IMR-90 (cell line): ENCODE measurements around the gene IL16. TPM values are rescaled to one million over a fixed set of nuclear protein-coding genes. Genes with fewer than 3 reads are reported as not detected.

Source experiments
- ATAC-seq: fragments of 200-7000 bp; cut with Tn5 transposase; 2 replicates; pipeline ENCODE4 v1.9.1; 2020; ENCODE audit warnings: low read depth, mild to moderate bottlenecking, moderate library complexity
- BruUV-seq: library from RNA; stranded (reverse); fragments of 400-500 nt; replicated peaks from 2 replicates; lab custom pipeline; 2021; lab: Mats Ljungman, UMichigan
- CTCF ChIA-PET: fragments of 300-600 bp; formaldehyde crosslinking; extraction: SDS; loops from one replicate; lab custom pipeline; 2021; ENCODE audit warnings: antibody characterized with exemption; lab: Yijun Ruan, JAX
- POLR2A ChIA-PET: fragments of 300-600 bp; sonication (Branson Sonifier 250); formaldehyde crosslinking; loops from one replicate; lab custom pipeline; 2022; ENCODE audit warnings: antibody characterized with exemption; ENCODE audit not compliant: unreplicated experiment; lab: Charles Lee
- DNase-seq: peaks from one replicate; pipeline ENCODE4 v3.0.0; 2013
- H2AFZ ChIP-seq: replicated peaks from 2 replicates; pipeline ENCODE3; 2013; ENCODE audit warnings: low read length, mild to moderate bottlenecking; ENCODE audit not compliant: poor library complexity
- H2AK5ac ChIP-seq: 2 replicates; pipeline ENCODE4 v1.6.1; 2013; ENCODE audit warnings: low read depth, low read length, inconsistent platforms
- H2AK9ac ChIP-seq: replicated peaks from 2 replicates; pipeline ENCODE3; 2013; ENCODE audit warnings: mild to moderate bottlenecking, low read depth, low read length, moderate library complexity; ENCODE audit not compliant: poor library complexity
- H2BK120ac ChIP-seq: 2 replicates; pipeline ENCODE4 v1.6.1; 2013; ENCODE audit warnings: low read depth, low read length, inconsistent platforms
- H2BK15ac ChIP-seq: 3 replicates; pipeline ENCODE4 v1.6.1; 2013; ENCODE audit warnings: low read depth, low read length, inconsistent platforms
- H2BK20ac ChIP-seq: 2 replicates; pipeline ENCODE4 v1.6.1; 2013; ENCODE audit warnings: low read depth, mild to moderate bottlenecking, inconsistent platforms, low read length, moderate library complexity
- H2BK5ac ChIP-seq: 2 replicates; pipeline ENCODE4 v1.6.1; 2013; ENCODE audit warnings: mild to moderate bottlenecking, low read depth, low read length, inconsistent platforms; ENCODE audit not compliant: poor library complexity, severe bottlenecking
- H3K14ac ChIP-seq: replicated peaks from 2 replicates; pipeline ENCODE4 v1.6.1; 2013; ENCODE audit warnings: low read depth, low read length, inconsistent platforms
- H3K18ac ChIP-seq: 2 replicates; pipeline ENCODE4 v1.6.1; 2013; ENCODE audit warnings: low read depth, low read length, control low read depth
- H3K23ac ChIP-seq: 2 replicates; pipeline ENCODE4 v1.6.1; 2013; ENCODE audit warnings: low read depth, low read length, inconsistent platforms
- H3K27ac ChIP-seq: 2 replicates; pipeline ENCODE4 v1.5.1; 2013; ENCODE audit warnings: mild to moderate bottlenecking, control low read depth, low read length; ENCODE audit not compliant: insufficient read depth
- H3K27me3 ChIP-seq: 2 replicates; pipeline ENCODE4 v1.6.1; 2013; ENCODE audit warnings: low read length; ENCODE audit not compliant: control insufficient read depth, insufficient read depth
- H3K36me3 ChIP-seq: 2 replicates; pipeline ENCODE4 v1.6.1; 2013; ENCODE audit warnings: low read length, mixed read lengths; ENCODE audit not compliant: control insufficient read depth, insufficient read depth
- H3K4ac ChIP-seq: 2 replicates; pipeline ENCODE4 v1.6.1; 2013; ENCODE audit warnings: low read depth, low read length, inconsistent platforms
- H3K4me1 ChIP-seq: 2 replicates; pipeline ENCODE4 v1.6.1; 2013; ENCODE audit warnings: low read length, mixed read lengths; ENCODE audit not compliant: control insufficient read depth, insufficient read depth
- H3K4me2 ChIP-seq: 2 replicates; pipeline ENCODE4 v1.6.1; 2013; ENCODE audit warnings: low read depth, mild to moderate bottlenecking, control low read depth, low read length, moderate library complexity
- H3K4me3 ChIP-seq: 2 replicates; pipeline ENCODE4 v1.5.1; 2013; ENCODE audit warnings: low read depth, mild to moderate bottlenecking, control low read depth, low read length, moderate library complexity; ENCODE audit not compliant: insufficient read depth
- H3K56ac ChIP-seq: 2 replicates; pipeline ENCODE4 v1.6.1; 2013; ENCODE audit warnings: low read length, inconsistent platforms; ENCODE audit not compliant: insufficient read depth; ENCODE audit errors: extremely low read depth
- H3K79me1 ChIP-seq, 2 experiments: 2 replicates each; pipeline ENCODE4 v1.6.1; 2013; ENCODE audit warnings: low read length in 2 of 2, inconsistent platforms in 1 of 2, low read depth in 1 of 2
- H3K9ac ChIP-seq: 2 replicates; pipeline ENCODE4 v1.6.1; 2013; ENCODE audit warnings: low read depth, low read length, control low read depth
- H3K9me1 ChIP-seq: 2 replicates; pipeline ENCODE4 v1.6.1; 2013; ENCODE audit warnings: low read length, inconsistent platforms; ENCODE audit not compliant: insufficient read depth
- H3K9me3 ChIP-seq: 2 replicates; pipeline ENCODE4 v1.6.1; 2013; ENCODE audit warnings: low read length; ENCODE audit not compliant: control insufficient read depth, insufficient read depth
- H4K20me1 ChIP-seq: 2 replicates; pipeline ENCODE4 v1.6.1; 2013; ENCODE audit warnings: low read length, inconsistent platforms; ENCODE audit not compliant: insufficient read depth
- H4K5ac ChIP-seq: 2 replicates; pipeline ENCODE4 v1.6.1; 2013; ENCODE audit warnings: mild to moderate bottlenecking, low read depth, low read length, control low read depth
- H4K8ac ChIP-seq, 2 experiments: 2 replicates each; pipeline ENCODE4 v1.6.1; 2013; ENCODE audit warnings: low read depth in 2 of 2, low read length in 2 of 2, control low read depth in 1 of 2, inconsistent platforms in 1 of 2
- H4K91ac ChIP-seq: 2 replicates; pipeline ENCODE4 v1.6.1; 2013; ENCODE audit warnings: low read depth, low read length, inconsistent platforms; ENCODE audit not compliant: insufficient read depth
- BHLHE40 ChIP-seq: fragments of 150-350 bp; IDR thresholded peaks from 2 replicates; pipeline ENCODE4 v1.6.1; 2016; ENCODE audit warnings: mild to moderate bottlenecking, low read depth, low read length
- CEBPB ChIP-seq: IDR thresholded peaks from 2 replicates; pipeline ENCODE4 v1.6.1; 2012; ENCODE audit warnings: low read depth, low read length, improper control_type of control experiment
- CHD1 ChIP-seq: IDR thresholded peaks from 2 replicates; pipeline ENCODE4 v1.6.1; 2012; ENCODE audit warnings: low read depth, low read length, improper control_type of control experiment
- ELK1 ChIP-seq: fragments of 150-350 bp; IDR thresholded peaks from 2 replicates; pipeline ENCODE4 v1.6.1; 2016; ENCODE audit warnings: low read depth, mild to moderate bottlenecking, low read length, moderate library complexity, borderline replicate concordance
- FOS ChIP-seq: fragments of 150-350 bp; IDR thresholded peaks from 2 replicates; pipeline ENCODE4 v1.6.1; 2016; ENCODE audit warnings: low read depth, low read length
- MAFK ChIP-seq: IDR thresholded peaks from 2 replicates; pipeline ENCODE4 v1.6.1; 2012; ENCODE audit warnings: low read depth, low read length, improper control_type of control experiment
- MAZ ChIP-seq: IDR thresholded peaks from 2 replicates; pipeline ENCODE4 v1.6.1; 2012; ENCODE audit warnings: low read depth, mild to moderate bottlenecking, low read length, improper control_type of control experiment, moderate library complexity, borderline replicate concordance
- MXI1 ChIP-seq: IDR thresholded peaks from 2 replicates; pipeline ENCODE4 v1.6.1; 2012; ENCODE audit warnings: low read depth, mild to moderate bottlenecking, low read length, moderate library complexity, borderline replicate concordance
- NFE2L2 ChIP-seq: fragments of 150-350 bp; IDR thresholded peaks from 2 replicates; pipeline ENCODE4 v1.6.1; 2016; ENCODE audit warnings: low read depth, mild to moderate bottlenecking, low read length
- POLR2A ChIP-seq: IDR thresholded peaks from 2 replicates; pipeline ENCODE4 v1.6.1; 2012; ENCODE audit warnings: mild to moderate bottlenecking, low read depth, low read length
- RAD21 ChIP-seq: IDR thresholded peaks from 2 replicates; pipeline ENCODE4 v1.6.1; 2012; ENCODE audit warnings: low read length, improper control_type of control experiment
- RCOR1 ChIP-seq: IDR thresholded peaks from 2 replicates; pipeline ENCODE4 v1.6.1; 2012; ENCODE audit warnings: mild to moderate bottlenecking, low read length, improper control_type of control experiment; ENCODE audit not compliant: insufficient replicate concordance
- RFX5 ChIP-seq: IDR thresholded peaks from 2 replicates; pipeline ENCODE4 v1.8.0; 2012; ENCODE audit warnings: low read depth, mild to moderate bottlenecking, low read length, moderate library complexity
- SMC3 ChIP-seq: fragments of 150-350 bp; IDR thresholded peaks from 2 replicates; pipeline ENCODE4 v1.6.1; 2016; ENCODE audit warnings: low read depth, mild to moderate bottlenecking, antibody characterized with exemption, low read length, moderate library complexity
- WGBS, 2 experiments: methylation state at CpG; one replicate each; pipeline versions ENCODE4 v1.1.5 to v1.1.7; 2013; ENCODE audit warnings: missing lambda C conversion rate in 2 of 2; ENCODE audit not compliant: insufficient read length in 1 of 2; ENCODE audit errors: extremely low coverage in 2 of 2; 5-methylcytosine and 5-hydroxymethylcytosine counted together
- dilution Hi-C: fragments of 300-500 bp; cut with HindIII; formaldehyde crosslinking; loops from one replicate; pipeline ENCODE4 v1.14.3; 2018; ENCODE audit warnings: low sequenced_read_pairs; ENCODE audit not compliant: unreplicated experiment
- in situ Hi-C: fragments of 300-500 bp; cut with MboI; formaldehyde crosslinking; loops from 3 replicates; pipeline ENCODE4 v1.14.3; 2019; ENCODE audit warnings: low sequenced_read_pairs, inconsistent platforms, mixed read lengths
- intact Hi-C: fragments of 100-400 bp; cut with micrococcal nuclease; formaldehyde crosslinking; loops from 2 replicates; pipeline ENCODE4 v1.10.0; 2022
- polyA plus RNA-seq, 3 experiments: library from polyadenylated mRNA; depleted of rRNA; stranded (reverse); fragments of >200 nt; gene quantifications; 2 replicates each; pipeline ENCODE4 v1.2.3, GENCODE V29; 2012; ENCODE audit warnings: low replicate concordance in 1 of 3
- total RNA-seq: library from RNA; depleted of rRNA; stranded (reverse); fragments of >200 nt; gene quantifications from 2 replicates; pipeline ENCODE4 v1.2.3, GENCODE V29; 2012
- TF ChIP-seq, protein P1 (sequence below): fragments of 150-350 bp; IDR thresholded peaks from 2 replicates; pipeline ENCODE4 v1.6.1; 2017; ENCODE audit warnings: mild to moderate bottlenecking, antibody characterized with exemption, low read length, low read depth
- TF ChIP-seq, protein P2 (sequence below): conservative IDR thresholded peaks from 2 replicates; pipeline ENCODE4 v1.5.1; 2012; ENCODE audit warnings: mild to moderate bottlenecking, low read depth, low read length, improper control_type of control experiment

The IL16 gene
- total and polyA plus RNA-seq, 2 of the 4 experiments (the other 2 are of a cell fraction): 0.18 to 0.27 TPM

GRCh38 chr15:81274255-81274654, 77.6 kb downstream of the IL16 start:
- H4K20me1 ChIP-seq: no peaks in the 10 kb centered on the region
- peaks cover 9% of the 10 kb centered on the region; the same call in 1 of the 2 replicates for H3K36me3 ChIP-seq
- no peak overlapping the region for H3K4me2 ChIP-seq
- no peak overlapping the region for H4K5ac ChIP-seq
- POLR2A ChIA-PET: no interaction called here
- no peak overlapping the region for H2AK9ac ChIP-seq
- H3K23ac ChIP-seq: no peak overlapping the region
- DNase-seq (no peak), ATAC-seq (no peak)
- no peak overlapping the region for H2BK120ac ChIP-seq
- H2BK5ac ChIP-seq: no peak overlapping the region
- no peak overlapping the region for H3K9ac ChIP-seq
- no peak overlapping the region for H2AK5ac ChIP-seq
- WGBS, 2 experiments: no CpG with 5 or more reads among the region's 4 CpGs
- no peak overlapping the region for H2AFZ ChIP-seq
- no peaks in the 10 kb centered on the region for H3K27me3 ChIP-seq
- H3K9me3 ChIP-seq: peaks cover 3% of the 10 kb centered on the region; the same call in 1 of the 2 replicates
- intact Hi-C loops: loop anchor here (2.0 kb wide), 1 partner anchor 207 kb away; no protein-coding TSS in a partner anchor
- H3K14ac ChIP-seq: no peak overlapping the region
- dilution Hi-C loops: no loop called here
- no peak overlapping the region for H2BK15ac ChIP-seq
- H3K9me1 ChIP-seq: peaks cover 3% of the 10 kb centered on the region; the same call in 1 of the 2 replicates
- no peak overlapping the region for H2BK20ac ChIP-seq
- H4K8ac ChIP-seq: no peak overlapping the region
- H3K79me1 ChIP-seq: no peaks in the 10 kb centered on the region
- BruUV-seq: no TSS peak
- H3K56ac ChIP-seq: no peak overlapping the region
- no peak overlapping the region for H3K27ac ChIP-seq
- H3K4me1 ChIP-seq: peaks cover 9% of the 10 kb centered on the region
- no peak for TF ChIP-seq NFE2L2
- TF ChIP-seq FOS: no peak
- TF ChIP-seq, protein P1, sequence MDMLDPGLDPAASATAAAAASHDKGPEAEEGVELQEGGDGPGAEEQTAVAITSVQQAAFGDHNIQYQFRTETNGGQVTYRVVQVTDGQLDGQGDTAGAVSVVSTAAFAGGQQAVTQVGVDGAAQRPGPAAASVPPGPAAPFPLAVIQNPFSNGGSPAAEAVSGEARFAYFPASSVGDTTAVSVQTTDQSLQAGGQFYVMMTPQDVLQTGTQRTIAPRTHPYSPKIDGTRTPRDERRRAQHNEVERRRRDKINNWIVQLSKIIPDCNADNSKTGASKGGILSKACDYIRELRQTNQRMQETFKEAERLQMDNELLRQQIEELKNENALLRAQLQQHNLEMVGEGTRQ: no peak
- TF ChIP-seq, protein P2, sequence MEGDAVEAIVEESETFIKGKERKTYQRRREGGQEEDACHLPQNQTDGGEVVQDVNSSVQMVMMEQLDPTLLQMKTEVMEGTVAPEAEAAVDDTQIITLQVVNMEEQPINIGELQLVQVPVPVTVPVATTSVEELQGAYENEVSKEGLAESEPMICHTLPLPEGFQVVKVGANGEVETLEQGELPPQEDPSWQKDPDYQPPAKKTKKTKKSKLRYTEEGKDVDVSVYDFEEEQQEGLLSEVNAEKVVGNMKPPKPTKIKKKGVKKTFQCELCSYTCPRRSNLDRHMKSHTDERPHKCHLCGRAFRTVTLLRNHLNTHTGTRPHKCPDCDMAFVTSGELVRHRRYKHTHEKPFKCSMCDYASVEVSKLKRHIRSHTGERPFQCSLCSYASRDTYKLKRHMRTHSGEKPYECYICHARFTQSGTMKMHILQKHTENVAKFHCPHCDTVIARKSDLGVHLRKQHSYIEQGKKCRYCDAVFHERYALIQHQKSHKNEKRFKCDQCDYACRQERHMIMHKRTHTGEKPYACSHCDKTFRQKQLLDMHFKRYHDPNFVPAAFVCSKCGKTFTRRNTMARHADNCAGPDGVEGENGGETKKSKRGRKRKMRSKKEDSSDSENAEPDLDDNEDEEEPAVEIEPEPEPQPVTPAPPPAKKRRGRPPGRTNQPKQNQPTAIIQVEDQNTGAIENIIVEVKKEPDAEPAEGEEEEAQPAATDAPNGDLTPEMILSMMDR: no peak
- TF ChIP-seq CHD1: no peak
- no peak for TF ChIP-seq MAFK
- TF ChIP-seq MAZ: no peak
- no peak for TF ChIP-seq POLR2A
- TF ChIP-seq RAD21: no peak
- no peak for TF ChIP-seq RFX5
- no peak for TF ChIP-seq BHLHE40
- no peak for TF ChIP-seq ELK1
- TF ChIP-seq MXI1: no peak
- TF ChIP-seq SMC3: no peak
- TF ChIP-seq RCOR1: no peak
- TF ChIP-seq CEBPB: no peak
- H4K91ac ChIP-seq: no peak overlapping the region
- no peak overlapping the region for H3K4ac ChIP-seq
- H3K4me3 ChIP-seq: no peak overlapping the region
- CTCF ChIA-PET: interaction anchor here (0.6 to 2.3 kb wide), 5 partner anchors 8 to 132 kb away, joined by 4 to 23 read pairs (median 5); no protein-coding TSS in a partner anchor
- in situ Hi-C loops: no loop called here
- no peak overlapping the region for H3K18ac ChIP-seq
